Measurements from ENCODE around the gene GNA12.

The GNA12 gene

DNA sequence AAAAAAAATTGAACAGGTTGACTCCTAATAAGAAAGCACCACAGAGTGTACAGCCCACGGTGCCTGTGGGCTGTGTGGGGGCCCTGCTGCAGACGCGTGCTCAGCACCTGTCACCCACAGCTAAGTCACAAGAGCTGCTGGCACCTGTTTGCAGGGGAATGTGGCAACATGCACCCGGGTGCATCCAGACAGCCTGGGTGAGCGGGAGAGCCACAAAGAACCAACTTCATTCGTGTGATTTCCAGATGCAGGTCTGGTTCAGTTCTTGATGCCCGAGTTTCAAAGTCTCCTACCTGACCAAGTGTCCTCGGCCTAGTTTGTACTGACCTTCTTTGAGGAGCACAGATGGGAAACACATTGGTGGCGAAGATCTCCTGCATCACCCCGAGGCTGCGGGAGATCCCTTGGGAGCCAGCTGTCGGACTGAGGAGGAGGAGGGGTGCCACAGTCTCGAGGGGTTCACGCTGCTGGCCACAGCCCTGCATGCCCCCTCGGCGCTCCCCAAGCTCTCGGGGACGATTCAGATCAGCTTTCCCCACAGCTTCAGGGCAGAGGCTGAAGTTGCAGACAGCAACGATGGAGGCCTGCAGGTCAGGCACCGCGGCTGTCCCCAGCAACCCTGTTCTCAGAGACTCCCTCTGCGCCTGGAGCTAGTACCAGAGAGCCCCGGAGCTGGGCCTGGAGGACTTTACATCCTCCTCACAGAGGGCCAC lies 120.8 kb downstream of the GNA12 start:
- H2AFZ ChIP-seq (ENCODE audit: low read length), result no peak overlapping the region
- no peak overlapping the region for H3K27ac ChIP-seq (replicated peaks; ENCODE audit: low read length)
- no peak for DNase-seq (ENCODE audit: low spot score)
- peak overlapping the region; percentile 53 for H2BK5ac ChIP-seq (ENCODE audit: low read length)
- H3K14ac ChIP-seq (ENCODE audit: low read length), result peak overlapping the region; percentile 82
- H3K27me3 ChIP-seq (ENCODE audit: control insufficient read depth in 3 of 3, insufficient read depth in 3 of 3, low read depth in 1 of 3, low read length in 3 of 3), result no peaks in the 10 kb centered on the region
- no peak overlapping the region for H2AK5ac ChIP-seq (ENCODE audit: low read depth, low read length)
- no peak overlapping the region for H2BK120ac ChIP-seq (ENCODE audit: low read depth, low read length)
- WGBS, 2 donors (ENCODE audit: extremely low coverage in 2 of 2, insufficient read length in 2 of 2, insufficient replicate concordance in 1 of 2), result no CpG with 5 or more reads among the region's 23 CpGs
- no peak overlapping the region for H3K9ac ChIP-seq (ENCODE audit: low read depth, low read length, poor library complexity)
- peaks cover 18 to 37% of the 10 kb centered on the region in 2 donors for H3K36me3 ChIP-seq (replicated peaks in 1 of 2; ENCODE audit: control insufficient read depth in 2 of 2, insufficient read depth in 2 of 2, low read length in 2 of 2)
- no peaks in the 10 kb centered on the region for H3K9me3 ChIP-seq (replicated peaks in 1 of 2; ENCODE audit: control insufficient read depth in 2 of 2, insufficient read depth in 1 of 2, low read depth in 1 of 2, low read length in 2 of 2)
- no peak overlapping the region for H3K4ac ChIP-seq (ENCODE audit: low read length)
- H2BK15ac ChIP-seq (ENCODE audit: low read length), result no peak overlapping the region
- H4K8ac ChIP-seq (ENCODE audit: low read depth, low read length), result no peak overlapping the region
- no peak overlapping the region for H4K91ac ChIP-seq (ENCODE audit: low read depth, low read length, poor library complexity)
- H3K18ac ChIP-seq (ENCODE audit: low read length), result peak overlapping the region; percentile 57
- H3K4me1 ChIP-seq (ENCODE audit: control insufficient read depth in 2 of 2, insufficient read depth in 1 of 2, low read depth in 1 of 2, low read length in 2 of 2), result no peaks in the 10 kb centered on the region
- H3K23ac ChIP-seq (ENCODE audit: low read depth, low read length, poor library complexity), result peak overlapping the region; percentile 5
- no peak overlapping the region for H3K4me2 ChIP-seq (ENCODE audit: insufficient read depth, low read length, poor library complexity, severe bottlenecking)
- H3K79me1 ChIP-seq (ENCODE audit: low read depth, low read length), result peaks cover 4% of the 10 kb centered on the region
- no peak overlapping the region for H2BK12ac ChIP-seq (ENCODE audit: low read length)
- no peak overlapping the region for H3K4me3 ChIP-seq (ENCODE audit: low read length in 2 of 2)

DNA sequence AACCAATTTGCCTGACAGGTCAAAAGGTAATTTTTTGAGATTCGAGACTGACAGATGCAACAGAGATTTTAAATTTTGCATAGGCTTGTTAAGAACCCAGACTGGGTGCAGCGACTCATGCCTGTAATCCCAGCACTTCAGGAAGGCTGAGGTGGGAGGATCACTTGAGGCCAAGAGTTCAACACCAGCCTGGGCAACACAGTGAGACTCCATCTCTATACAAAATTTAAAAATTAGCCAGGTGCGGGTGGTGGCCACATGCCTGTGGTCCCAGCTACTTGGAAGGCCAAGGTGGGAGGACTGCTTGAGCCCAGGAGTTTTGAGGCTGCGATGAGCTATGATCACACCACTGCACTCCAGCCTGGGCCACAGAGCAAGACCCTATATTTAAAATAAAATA lies 121.5 kb downstream of the GNA12 start:
- no peak overlapping the region for H3K23ac ChIP-seq (ENCODE audit: low read depth, low read length, poor library complexity)
- peaks cover 18 to 42% of the 10 kb centered on the region in 2 donors for H3K36me3 ChIP-seq (replicated peaks in 1 of 2; ENCODE audit: control insufficient read depth in 2 of 2, insufficient read depth in 2 of 2, low read length in 2 of 2)
- H2BK5ac ChIP-seq (ENCODE audit: low read length), result no peak overlapping the region
- no peak overlapping the region for H2BK120ac ChIP-seq (ENCODE audit: low read depth, low read length)
- no peak overlapping the region for H2BK12ac ChIP-seq (ENCODE audit: low read length)
- no peak overlapping the region for H3K14ac ChIP-seq (ENCODE audit: low read length)
- DNase-seq (ENCODE audit: low spot score), result no peak
- H3K27ac ChIP-seq (replicated peaks; ENCODE audit: low read length), result no peak overlapping the region
- H2AK5ac ChIP-seq (ENCODE audit: low read depth, low read length), result no peak overlapping the region
- no peak overlapping the region for H4K91ac ChIP-seq (ENCODE audit: low read depth, low read length, poor library complexity)
- H3K18ac ChIP-seq (ENCODE audit: low read length), result no peak overlapping the region
- H2AFZ ChIP-seq (ENCODE audit: low read length), result no peak overlapping the region
- H4K8ac ChIP-seq (ENCODE audit: low read depth, low read length), result no peak overlapping the region
- no peak overlapping the region for H3K4me2 ChIP-seq (ENCODE audit: insufficient read depth, low read length, poor library complexity, severe bottlenecking)
- H3K4ac ChIP-seq (ENCODE audit: low read length), result no peak overlapping the region
- no CpG with 5 or more reads among the region's 4 CpGs for WGBS, 2 donors (ENCODE audit: extremely low coverage in 2 of 2, insufficient read length in 2 of 2, insufficient replicate concordance in 1 of 2)
- H3K9me3 ChIP-seq (replicated peaks in 1 of 2; ENCODE audit: control insufficient read depth in 2 of 2, insufficient read depth in 1 of 2, low read depth in 1 of 2, low read length in 2 of 2), result no peaks in the 10 kb centered on the region
- no peak overlapping the region for H3K9ac ChIP-seq (ENCODE audit: low read depth, low read length, poor library complexity)
- no peak overlapping the region for H3K4me3 ChIP-seq (ENCODE audit: low read length in 2 of 2)
- no peak overlapping the region for H2BK15ac ChIP-seq (ENCODE audit: low read length)
- peaks cover 4% of the 10 kb centered on the region for H3K79me1 ChIP-seq (ENCODE audit: low read depth, low read length)
- H3K27me3 ChIP-seq (ENCODE audit: control insufficient read depth in 3 of 3, insufficient read depth in 3 of 3, low read depth in 1 of 3, low read length in 3 of 3), result no peaks in the 10 kb centered on the region
- H3K4me1 ChIP-seq (ENCODE audit: control insufficient read depth in 2 of 2, insufficient read depth in 1 of 2, low read depth in 1 of 2, low read length in 2 of 2), result no peaks in the 10 kb centered on the region

DNA sequence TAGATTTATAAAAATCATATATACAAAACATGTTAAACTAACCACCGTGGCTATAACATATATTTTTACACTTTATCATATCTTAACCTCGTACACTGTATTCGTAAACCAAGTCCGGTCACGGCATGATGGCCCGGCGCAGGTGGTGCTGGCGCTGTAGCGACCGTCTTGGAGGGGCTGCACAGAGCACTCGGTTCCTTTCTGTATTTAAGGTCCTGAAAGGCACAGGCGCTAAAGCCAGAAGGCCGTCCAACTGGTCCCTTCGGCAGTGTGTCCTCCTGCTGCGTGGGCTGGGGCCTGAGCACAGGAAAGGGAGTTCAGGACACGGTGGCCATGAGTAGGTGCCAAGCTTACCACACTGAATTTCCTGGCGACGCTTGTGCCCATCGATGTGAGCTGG lies 122.3 kb downstream of the GNA12 start:
- no peak overlapping the region for H4K8ac ChIP-seq (ENCODE audit: low read depth, low read length)
- peaks cover 18 to 41% of the 10 kb centered on the region in 2 donors for H3K36me3 ChIP-seq (replicated peaks in 1 of 2; ENCODE audit: control insufficient read depth in 2 of 2, insufficient read depth in 2 of 2, low read length in 2 of 2)
- 100% methylated on average over 1 of the region's 19 CpGs; no CpG with 5 or more reads in 1 of the 2 donors for WGBS, 2 donors (ENCODE audit: extremely low coverage in 2 of 2, insufficient read length in 2 of 2, insufficient replicate concordance in 1 of 2)

DNA sequence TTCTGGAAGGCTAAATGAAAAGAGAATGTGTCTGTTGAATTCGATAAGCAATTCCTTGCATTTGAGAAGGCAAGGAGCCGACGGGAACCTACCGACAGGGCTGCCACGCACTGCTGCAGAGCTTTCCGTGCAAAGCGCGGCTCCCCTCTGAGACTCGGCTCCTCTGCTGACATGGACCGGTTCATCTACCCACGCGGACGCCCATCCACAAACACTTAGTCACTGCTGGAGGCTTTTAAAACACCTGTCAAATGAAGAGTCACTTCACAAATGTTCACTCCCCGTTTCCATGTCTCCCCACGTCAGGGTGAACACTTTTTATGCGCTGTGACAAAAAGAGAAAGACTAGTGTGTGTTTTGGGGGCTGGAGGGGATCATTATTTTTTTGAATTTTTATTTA lies 124.1 kb downstream of the GNA12 start:
- Histone ChIP-seq H4K8ac (ENCODE audit: low read depth, low read length) (no peak overlapping the region), H3K79me1 (ENCODE audit: low read depth, low read length) (peaks cover 4% of the 10 kb centered on the region), H3K4me3 (ENCODE audit: low read length in 2 of 2) (no peak overlapping the region), H3K23ac (ENCODE audit: low read depth, low read length, poor library complexity) (no peak overlapping the region), H2BK120ac (ENCODE audit: low read depth, low read length) (no peak overlapping the region), H2BK12ac (ENCODE audit: low read length) (no peak overlapping the region), H3K4me2 (ENCODE audit: insufficient read depth, low read length, poor library complexity, severe bottlenecking) (no peak overlapping the region), H2AK5ac (ENCODE audit: low read depth, low read length) (no peak overlapping the region), H4K91ac (ENCODE audit: low read depth, low read length, poor library complexity) (no peak overlapping the region), H3K4me1 (ENCODE audit: control insufficient read depth in 2 of 2, insufficient read depth in 1 of 2, low read depth in 1 of 2, low read length in 2 of 2) (no peaks in the 10 kb centered on the region), H2BK5ac (ENCODE audit: low read length) (no peak overlapping the region), H3K4ac (ENCODE audit: low read length) (no peak overlapping the region), H3K18ac (ENCODE audit: low read length) (no peak overlapping the region), H2AFZ (ENCODE audit: low read length) (no peak overlapping the region), H3K27ac (replicated peaks; ENCODE audit: low read length) (no peak overlapping the region), H3K9ac (ENCODE audit: low read depth, low read length, poor library complexity) (no peak overlapping the region), H3K36me3 (replicated peaks in 1 of 2; ENCODE audit: control insufficient read depth in 2 of 2, insufficient read depth in 2 of 2, low read length in 2 of 2) (peaks cover 15 to 27% of the 10 kb centered on the region in 2 donors), H3K14ac (ENCODE audit: low read length) (no peak overlapping the region), H2BK15ac (ENCODE audit: low read length) (no peak overlapping the region), H3K27me3 (ENCODE audit: control insufficient read depth in 3 of 3, insufficient read depth in 3 of 3, low read depth in 1 of 3, low read length in 3 of 3) (no peaks in the 10 kb centered on the region), H3K9me3 (replicated peaks in 1 of 2; ENCODE audit: control insufficient read depth in 2 of 2, insufficient read depth in 1 of 2, low read depth in 1 of 2, low read length in 2 of 2) (no peaks in the 10 kb centered on the region)
- DNase-seq (ENCODE audit: low spot score), result no peak
- no CpG with 5 or more reads among the region's 16 CpGs for WGBS, 2 donors (ENCODE audit: extremely low coverage in 2 of 2, insufficient read length in 2 of 2, insufficient replicate concordance in 1 of 2)

More for the DNA sequence above, 122.3 kb downstream of the GNA12 start:
- Histone ChIP-seq H2AK5ac (ENCODE audit: low read depth, low read length) (no peak overlapping the region), H3K9ac (ENCODE audit: low read depth, low read length, poor library complexity) (no peak overlapping the region), H2AFZ (ENCODE audit: low read length) (no peak overlapping the region), H3K4ac (ENCODE audit: low read length) (no peak overlapping the region), H3K9me3 (replicated peaks in 1 of 2; ENCODE audit: control insufficient read depth in 2 of 2, insufficient read depth in 1 of 2, low read depth in 1 of 2, low read length in 2 of 2) (no peaks in the 10 kb centered on the region), H2BK5ac (ENCODE audit: low read length) (no peak overlapping the region), H3K4me1 (ENCODE audit: control insufficient read depth in 2 of 2, insufficient read depth in 1 of 2, low read depth in 1 of 2, low read length in 2 of 2) (no peaks in the 10 kb centered on the region), H3K14ac (ENCODE audit: low read length) (no peak overlapping the region), H4K91ac (ENCODE audit: low read depth, low read length, poor library complexity) (no peak overlapping the region), H2BK15ac (ENCODE audit: low read length) (no peak overlapping the region), H3K79me1 (ENCODE audit: low read depth, low read length) (peaks cover 4% of the 10 kb centered on the region), H2BK12ac (ENCODE audit: low read length) (no peak overlapping the region), H3K23ac (ENCODE audit: low read depth, low read length, poor library complexity) (no peak overlapping the region), H3K18ac (ENCODE audit: low read length) (peak overlapping the region; percentile 76), H3K27me3 (ENCODE audit: control insufficient read depth in 3 of 3, insufficient read depth in 3 of 3, low read depth in 1 of 3, low read length in 3 of 3) (no peaks in the 10 kb centered on the region), H3K4me2 (ENCODE audit: insufficient read depth, low read length, poor library complexity, severe bottlenecking) (no peak overlapping the region), H2BK120ac (ENCODE audit: low read depth, low read length) (no peak overlapping the region), H3K4me3 (ENCODE audit: low read length in 2 of 2) (no peak overlapping the region), H3K27ac (replicated peaks; ENCODE audit: low read length) (no peak overlapping the region)
- DNase-seq (ENCODE audit: low spot score), result no peak

Measured in neuronal stem cell (in vitro differentiated cells).